LNCAP (cell line): Measurements from ENCODE around the gene TCAIM.

Source experiments
- TF ChIP-seq, protein P1 (sequence below): fragments of 450-650 bp; IDR thresholded peaks from 2 replicates; pipeline ENCODE4 v1.5.1; 2017; ENCODE audit warnings: mild to moderate bottlenecking

The TCAIM gene

GRCh38 chr3:44338010-44338827 is at the start of gene TCAIM:
Gene TCAIM, plus strand, starts transcription at chr3:44338766. Its CDS starts 16,017 bp downstream, at chr3:44354783.
- TF ChIP-seq, protein P1, sequence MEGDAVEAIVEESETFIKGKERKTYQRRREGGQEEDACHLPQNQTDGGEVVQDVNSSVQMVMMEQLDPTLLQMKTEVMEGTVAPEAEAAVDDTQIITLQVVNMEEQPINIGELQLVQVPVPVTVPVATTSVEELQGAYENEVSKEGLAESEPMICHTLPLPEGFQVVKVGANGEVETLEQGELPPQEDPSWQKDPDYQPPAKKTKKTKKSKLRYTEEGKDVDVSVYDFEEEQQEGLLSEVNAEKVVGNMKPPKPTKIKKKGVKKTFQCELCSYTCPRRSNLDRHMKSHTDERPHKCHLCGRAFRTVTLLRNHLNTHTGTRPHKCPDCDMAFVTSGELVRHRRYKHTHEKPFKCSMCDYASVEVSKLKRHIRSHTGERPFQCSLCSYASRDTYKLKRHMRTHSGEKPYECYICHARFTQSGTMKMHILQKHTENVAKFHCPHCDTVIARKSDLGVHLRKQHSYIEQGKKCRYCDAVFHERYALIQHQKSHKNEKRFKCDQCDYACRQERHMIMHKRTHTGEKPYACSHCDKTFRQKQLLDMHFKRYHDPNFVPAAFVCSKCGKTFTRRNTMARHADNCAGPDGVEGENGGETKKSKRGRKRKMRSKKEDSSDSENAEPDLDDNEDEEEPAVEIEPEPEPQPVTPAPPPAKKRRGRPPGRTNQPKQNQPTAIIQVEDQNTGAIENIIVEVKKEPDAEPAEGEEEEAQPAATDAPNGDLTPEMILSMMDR: no peak

DNA sequence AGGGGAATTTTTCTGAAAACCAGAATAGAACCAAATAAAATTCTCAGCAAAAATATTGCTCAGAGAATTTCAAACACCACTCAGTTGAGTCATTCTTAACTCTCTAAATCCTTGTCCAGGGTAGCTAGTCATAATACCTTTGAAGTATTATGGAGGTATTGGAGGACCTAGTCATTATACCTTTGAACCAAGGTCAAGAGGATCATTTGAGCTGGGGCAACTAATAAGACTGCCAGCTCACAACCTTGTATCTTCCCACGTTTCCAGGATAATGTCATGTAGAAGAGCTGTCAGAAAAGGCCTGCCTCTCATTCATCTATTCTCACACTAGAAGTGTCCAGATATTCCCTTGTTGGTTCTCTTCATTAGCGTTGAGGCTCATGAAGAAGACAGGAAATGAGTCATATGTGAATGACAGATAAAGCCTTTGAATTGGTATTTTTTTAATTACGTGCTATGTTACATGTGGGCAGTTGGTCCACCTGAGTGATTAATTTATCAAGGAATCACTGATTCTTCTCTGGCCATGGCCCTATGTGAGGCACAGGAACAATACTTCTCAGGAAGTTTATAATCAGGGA is 48.6 kb upstream of the TCAIM start:
- TF ChIP-seq, protein P1: no peak

DNA sequence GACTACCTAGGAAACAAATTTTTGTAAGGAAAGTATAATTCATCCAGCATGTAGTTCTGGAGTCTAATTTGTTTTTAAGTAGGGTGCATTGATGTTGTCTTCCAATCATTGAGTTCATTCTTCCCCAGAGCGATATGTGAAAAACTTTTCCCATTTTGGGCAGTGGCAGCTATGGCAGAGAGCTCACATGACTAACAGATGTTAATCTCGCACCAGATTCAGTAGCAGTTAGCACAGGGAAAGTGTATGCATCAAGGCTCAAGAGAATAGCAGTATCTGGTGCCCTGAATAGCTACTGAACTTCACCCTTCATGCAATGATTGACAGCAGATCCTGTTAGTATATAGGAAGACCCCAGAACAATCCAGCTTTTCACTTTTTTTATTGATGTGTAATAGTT is 46.3 kb upstream of the TCAIM start:
- TF ChIP-seq, protein P1: no peak

DNA sequence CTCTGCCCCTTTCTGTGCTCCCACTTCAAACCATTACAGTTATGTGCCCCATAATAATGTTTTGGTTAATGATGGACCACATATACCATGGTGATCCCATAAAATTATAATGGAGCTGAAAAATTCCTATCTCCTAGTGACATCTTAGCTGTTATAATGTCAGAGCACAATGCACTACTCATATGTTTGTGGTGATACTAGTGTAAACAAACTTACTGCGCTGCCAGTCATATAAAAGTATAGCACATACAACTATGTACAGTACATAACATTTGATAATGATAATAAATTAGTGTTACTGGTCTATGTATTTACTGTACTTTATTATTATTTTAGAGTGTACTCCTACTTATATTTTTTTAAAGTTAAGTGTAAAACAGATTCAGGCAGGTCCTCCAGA is 45.6 kb upstream of the TCAIM start:
- TF ChIP-seq, protein P1: no peak

GRCh38 chr3:44297255-44297654 is 41.3 kb upstream of the TCAIM start:
- TF ChIP-seq, protein P1: no peak

- TF ChIP-seq, protein P1: no peak
Observed at GRCh38 chr3:44301746-44302145, 36.8 kb upstream of the TCAIM start.

DNA sequence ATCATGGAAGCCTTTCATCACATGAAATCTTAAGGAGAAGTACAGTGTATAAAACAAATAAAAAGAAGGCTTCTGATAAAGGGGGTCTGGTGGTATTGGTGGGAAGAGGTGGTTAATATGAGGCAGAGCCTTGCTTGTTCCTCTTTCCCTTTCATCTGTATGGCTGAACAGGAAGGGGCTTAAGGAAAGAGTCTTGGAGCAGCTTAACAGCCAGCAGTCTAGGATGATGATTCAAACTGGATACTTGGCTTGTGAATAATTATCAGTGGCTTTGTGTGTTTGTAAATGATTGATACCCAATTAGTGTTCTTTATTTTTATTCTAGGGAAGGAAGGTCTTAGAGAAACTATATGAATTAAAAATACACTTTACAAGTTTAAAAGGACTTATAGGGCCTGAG is 29.1 kb upstream of the TCAIM start:
- TF ChIP-seq, protein P1: no peak
